HG03064 (cell line): ENCODE measurements around the gene TRDN.
"Not testable (repeated sequence)": the region's sequence is repeated elsewhere in the genome, so short reads cannot be mapped to it uniquely, and the experiment has no call there.

Source experiments
- ATAC-seq: cut with Tn5 transposase; IDR thresholded peaks from one replicate; pipeline ENCODE4 v1.9.1; 2021; ENCODE audit warnings: low read depth; ENCODE audit not compliant: unreplicated experiment

The TRDN gene

DNA sequence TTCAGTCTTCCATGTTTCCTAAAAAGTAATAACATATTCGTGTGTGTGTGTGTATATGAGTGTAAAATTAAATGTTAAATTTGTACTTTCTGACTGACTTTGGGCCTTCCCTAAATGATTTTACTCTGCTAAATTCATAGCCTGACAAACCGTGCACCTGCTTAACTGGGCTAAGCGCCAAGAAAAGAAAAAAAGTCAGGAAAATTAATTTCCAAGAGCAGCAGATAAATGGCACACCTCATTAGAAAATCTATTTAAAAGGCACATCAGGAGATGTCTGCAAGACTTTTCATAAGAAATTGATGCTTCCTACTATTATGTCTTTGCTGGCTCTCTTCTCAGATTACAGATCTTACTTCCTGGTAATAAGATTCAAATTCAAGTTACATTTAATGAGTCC, 72.4 kb downstream of the TRDN start:
- no peak for ATAC-seq

DNA sequence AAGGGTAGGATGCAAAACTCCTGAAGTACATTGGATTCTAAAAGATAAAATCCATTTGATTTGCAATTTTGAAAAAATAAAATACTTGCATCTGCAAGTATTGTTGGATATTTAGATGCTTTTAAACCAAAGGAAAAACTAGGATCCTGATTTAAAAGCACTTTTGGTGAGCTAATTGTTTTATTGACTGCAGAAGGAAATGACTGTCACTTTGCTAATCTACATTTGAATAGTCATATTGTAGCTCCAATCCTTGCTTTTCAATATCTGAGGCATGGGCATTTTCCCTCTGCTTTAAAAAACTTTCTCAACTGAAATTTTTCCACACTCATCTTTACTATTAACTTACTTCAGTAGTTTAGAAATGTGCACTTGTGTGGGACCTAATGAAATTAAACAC, 74.1 kb downstream of the TRDN start:
- no peak for ATAC-seq

DNA sequence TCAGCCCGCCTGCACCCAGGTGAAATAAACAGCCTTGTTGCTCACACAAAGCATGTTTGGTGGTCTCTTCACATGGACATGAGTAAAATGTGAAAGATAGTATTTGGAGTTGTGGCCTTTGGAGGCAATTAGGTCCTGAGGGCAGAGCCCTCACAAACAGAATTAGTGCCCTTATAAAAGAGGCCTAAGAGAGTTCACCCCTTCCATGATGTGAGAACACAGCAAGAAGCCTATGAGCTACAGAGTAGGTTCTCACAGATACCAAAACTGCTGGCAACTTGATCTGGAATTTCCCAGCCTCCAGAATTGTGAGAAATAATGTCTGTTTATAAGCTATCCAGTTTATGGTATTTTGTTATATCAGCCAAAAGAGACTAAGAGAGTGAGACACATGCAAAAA, 74.5 kb downstream of the TRDN start:
- no peak for ATAC-seq

DNA sequence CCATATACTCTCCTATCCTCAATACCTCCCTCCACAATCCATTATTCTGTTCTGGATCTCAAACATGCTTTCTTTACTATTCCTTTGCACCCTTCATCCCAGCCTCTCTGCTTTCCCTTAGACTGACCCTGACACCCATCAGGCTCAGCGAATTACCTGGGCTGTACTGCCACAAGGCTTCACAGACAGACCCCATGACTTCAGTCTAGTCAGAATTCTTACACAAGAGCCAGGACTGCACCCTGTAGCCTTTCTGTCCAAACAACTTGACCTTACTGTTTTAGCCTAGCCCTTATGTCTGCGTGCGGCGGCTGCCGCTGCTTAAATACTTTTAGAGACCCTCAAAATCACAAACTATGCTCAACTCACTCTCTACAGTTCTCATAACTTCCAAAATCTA, 76.9 kb downstream of the TRDN start:
- ATAC-seq = not testable (repeated sequence)

DNA sequence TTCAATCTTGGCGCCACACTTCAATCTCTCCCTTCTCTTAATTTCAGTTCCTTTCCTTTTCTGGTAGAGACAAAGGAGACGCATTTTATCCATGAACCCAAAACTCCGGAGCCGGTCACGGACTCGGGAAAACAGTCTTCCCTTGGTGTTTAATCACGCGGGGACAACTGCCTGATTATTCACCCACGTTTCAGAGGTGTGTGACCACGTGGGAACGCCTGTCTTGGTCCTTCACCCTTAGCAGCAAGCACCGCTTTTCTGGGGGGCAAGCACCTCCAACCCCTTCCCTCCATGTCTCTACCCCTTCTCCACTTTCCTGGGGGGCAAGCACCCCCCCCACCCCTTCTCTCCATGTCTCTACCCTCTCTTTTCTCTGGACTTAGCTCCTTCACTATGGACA, 79.3 kb downstream of the TRDN start:
- ATAC-seq = not testable (repeated sequence)

DNA sequence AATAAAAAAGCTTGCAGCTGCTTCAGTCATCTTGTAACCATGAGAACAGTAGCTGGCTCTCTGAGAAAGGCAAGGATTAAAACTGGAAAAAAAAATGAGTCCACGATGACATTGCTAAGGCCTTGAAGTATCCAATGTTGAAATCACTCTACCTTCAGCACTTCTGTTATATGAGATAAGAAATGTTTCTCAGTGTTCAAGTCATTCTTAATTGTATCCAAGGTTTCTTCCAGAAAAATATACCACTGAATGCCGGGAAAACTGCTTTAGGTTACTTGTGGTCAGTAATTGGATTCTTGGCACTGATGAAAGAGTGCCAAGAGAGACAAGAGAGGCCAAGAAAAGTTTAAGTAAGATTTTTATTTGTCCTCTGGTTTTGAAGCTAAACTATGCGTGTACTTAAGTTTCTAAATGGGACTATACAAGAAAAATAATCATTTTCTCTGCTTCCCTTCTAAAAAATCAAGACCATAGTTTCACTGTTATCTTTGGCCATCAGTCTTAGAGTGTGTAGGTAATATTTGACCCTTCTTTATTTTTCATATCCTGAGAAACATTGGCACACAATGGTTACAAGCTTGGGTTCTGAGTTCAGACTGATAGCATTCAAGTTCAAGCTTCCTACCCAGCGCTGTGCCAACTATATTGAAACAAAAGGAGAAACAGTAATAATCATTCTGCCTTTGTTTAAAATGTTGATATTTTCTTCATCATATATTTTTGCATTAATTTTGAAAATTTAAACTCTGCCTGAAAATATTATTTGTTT, 84.6 kb downstream of the TRDN start:
- ATAC-seq = no peak

DNA sequence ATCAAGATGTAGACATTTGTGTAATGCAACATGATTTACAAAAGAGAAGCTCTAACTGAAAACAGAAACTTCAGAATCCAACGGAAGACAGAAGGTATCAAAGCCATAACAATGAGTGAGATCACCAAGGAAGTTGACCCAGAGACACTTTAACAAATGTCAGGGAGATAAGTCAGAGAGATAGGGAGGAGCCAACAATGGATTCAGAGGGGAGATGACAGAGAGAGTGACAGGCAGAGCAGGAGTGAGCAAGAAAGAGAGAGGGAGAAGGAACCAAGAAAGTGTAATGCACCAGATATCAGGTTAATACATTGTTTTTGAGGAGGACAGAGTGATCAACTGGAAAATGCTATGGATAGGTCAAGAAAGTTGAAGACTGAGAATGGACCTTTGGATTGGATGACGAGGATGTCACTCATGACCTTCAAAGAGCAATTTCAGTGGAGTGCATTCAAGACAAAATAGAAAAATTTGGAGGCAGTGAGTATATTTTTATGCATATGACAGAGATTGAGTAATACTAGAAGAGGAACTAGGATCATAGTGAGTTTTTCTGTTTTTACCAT, 86.6 kb downstream of the TRDN start:
- ATAC-seq = no peak

DNA sequence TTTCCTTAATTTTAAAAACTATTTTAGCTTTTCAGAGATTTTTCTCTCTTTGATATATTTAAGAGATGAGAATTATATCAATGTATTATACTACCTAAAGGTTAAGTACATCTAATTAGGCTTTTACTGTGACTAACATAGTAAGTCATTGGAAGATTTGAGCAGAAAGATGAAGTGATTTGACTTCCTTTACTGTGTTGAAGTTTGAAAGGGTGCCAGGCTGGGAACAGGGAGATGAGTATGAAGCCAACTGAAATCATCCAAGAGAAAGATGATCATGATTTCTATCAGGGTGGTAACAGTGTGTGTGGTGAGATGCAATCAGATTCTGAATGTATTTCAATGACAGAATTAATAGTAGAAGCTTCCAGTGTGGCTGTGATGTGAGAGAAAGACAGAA, 87.3 kb downstream of the TRDN start:
- ATAC-seq = no peak

DNA sequence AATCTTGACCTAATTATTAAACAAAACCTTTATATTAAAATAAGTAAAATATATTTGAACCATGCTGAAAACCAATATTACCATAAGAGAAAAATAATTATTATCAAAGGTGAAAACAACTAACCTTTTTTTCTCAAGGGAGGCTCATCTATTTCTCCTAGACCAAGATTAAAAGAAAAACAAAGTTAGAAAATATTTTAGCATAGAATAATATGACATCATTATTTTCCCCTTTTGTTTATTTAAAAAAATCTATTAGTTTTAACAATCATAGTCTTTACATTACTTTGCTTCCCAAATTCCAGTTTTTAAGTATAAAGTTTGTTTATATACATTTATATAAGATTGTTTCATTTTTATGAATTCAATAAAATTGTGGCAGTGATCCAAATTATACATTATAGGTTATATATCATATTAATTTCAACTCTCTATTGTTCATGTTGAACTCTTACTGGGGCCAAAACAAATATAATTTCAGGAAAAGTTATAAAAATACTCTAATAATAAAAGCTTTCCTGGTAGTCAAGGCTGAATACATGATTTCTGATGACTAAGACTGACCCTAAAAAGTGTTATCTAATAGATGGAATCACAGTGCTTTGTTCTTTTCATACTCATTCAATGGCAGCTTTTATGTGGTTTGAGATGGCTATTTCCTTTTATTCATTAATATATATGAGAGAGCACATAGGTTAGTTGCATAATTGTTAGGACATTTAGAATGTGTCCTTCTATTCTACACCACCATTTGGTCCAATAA, 89.4 kb downstream of the TRDN start:
- no peak for ATAC-seq

DNA sequence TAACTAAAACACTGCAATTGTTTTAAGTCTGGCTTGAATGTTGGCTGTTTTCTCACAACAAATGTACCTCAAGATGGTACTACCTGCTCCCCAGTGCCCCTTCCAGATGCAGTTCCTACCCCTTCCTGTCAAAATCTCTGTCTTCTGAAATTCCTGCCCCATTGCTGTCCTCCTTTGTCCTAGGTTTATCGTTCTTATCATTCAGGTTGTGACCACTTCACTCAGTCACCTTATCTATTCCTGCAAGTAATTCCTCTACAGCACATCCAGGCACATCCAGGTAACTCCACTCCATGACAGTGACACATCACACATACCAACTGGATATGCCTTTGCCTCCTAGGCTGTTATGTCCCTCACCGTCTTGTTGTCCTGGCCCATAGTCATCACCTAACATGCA, 90.2 kb downstream of the TRDN start:
- no peak for ATAC-seq

DNA sequence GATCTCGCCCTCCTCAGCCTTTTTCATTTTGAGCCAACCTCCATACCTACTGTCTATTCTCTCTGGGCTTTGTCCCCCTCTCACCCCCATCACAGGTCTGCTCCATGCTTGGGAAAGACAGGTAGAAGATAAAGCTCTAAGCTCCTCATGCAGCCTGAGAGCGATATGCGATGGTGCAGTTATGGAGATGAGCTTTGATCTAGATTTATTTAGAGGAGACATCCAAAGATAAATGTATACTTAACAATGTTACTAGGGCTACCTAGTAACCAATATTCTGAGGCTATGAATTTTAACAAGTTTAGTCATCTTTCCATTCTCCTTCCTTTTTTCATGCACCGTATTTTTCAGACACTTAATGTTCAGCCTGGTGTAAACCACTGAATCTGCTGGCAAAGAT, 95.3 kb downstream of the TRDN start:
- ATAC-seq = no peak

DNA sequence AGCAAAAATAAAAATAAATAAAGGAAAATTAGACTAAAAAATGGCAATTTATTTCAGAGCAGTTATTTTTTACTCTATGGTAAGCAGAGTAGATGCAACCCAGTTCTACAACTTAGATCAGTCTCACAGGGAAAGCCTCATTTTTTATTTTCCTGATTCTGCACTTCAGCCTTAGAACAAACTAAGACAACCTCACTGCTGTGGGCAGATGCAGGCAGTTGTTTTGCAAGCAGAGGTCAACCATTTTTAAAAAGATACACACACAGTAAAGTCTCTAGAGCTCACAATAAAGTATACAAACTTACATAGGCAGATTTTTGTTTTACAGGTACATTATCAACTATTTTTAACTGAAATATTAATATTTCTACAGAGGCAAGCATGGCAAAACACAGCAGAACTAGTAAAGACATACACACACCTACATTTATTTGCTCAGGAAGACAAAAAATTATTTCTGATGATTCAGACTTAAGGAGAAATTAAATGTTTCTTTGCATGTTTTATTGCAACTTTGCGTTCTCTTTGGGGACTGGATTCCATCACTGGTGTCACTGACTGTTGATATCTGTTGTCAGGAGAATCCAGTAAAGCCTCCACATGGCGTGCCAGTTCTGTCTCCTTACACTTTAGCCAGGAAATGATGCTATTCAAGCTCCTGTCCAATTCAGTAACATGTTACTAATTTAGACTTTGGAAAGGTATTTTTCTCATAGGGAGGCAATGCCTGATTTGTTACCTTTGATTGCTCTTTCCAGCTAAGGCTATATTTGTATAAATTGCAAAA, 102.7 kb downstream of the TRDN start:
- ATAC-seq = no peak

DNA sequence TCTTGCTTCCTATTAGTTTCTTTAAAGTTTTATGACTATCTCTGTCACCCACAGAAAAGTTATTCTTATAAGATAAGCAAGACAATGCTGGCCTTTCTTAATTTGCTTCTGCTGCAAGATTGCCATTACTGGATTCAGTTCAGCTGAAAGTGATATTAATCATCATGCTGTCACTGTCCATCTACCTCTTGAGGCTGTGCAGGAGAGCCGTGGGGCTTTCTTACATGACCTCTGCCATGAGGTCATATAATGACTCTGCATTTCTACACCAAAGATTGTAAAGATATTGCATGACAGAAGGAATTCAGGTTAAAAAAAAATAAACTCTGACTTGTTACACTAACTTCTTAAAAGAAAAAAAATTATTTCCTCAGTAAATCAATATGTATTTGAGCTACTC, 106.9 kb downstream of the TRDN start:
- no peak for ATAC-seq

DNA sequence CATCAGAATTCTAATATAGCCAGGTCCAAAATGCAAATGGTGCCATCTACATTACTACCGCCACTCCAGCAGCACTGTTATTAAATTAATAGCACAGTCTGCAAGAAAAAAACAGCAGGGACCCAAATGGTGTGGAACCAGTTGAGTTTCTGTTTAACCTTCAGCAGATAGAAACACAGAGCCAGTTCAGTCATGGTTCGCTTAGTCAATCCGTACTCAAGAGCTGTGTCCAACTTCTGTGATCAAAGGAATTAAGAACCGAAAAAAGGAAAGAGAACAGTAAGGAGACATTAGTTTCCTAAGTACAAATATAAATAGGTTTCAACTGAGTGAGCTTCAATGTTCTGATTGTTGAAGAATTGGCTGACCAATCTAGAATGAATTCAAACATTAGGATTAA, 107.7 kb downstream of the TRDN start:
- ATAC-seq = no peak

DNA sequence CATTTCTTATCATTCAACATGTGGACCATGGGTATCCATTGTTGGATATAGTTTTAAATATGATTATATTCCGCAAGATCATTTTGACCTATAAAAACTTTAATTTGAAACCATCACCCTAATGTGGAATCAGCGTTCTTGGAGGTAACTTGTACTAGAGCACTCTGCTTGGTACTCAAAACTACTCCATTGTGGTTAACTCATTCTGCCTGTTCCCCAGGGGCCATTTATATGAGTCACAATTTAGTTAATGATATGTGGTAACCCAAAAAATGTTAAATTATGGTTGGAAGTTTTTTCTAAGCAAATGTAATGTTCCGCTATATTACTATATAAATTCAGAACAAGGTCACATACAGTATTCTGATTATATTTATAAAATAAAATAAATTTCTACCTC, 109.3 kb downstream of the TRDN start:
- no peak for ATAC-seq

DNA sequence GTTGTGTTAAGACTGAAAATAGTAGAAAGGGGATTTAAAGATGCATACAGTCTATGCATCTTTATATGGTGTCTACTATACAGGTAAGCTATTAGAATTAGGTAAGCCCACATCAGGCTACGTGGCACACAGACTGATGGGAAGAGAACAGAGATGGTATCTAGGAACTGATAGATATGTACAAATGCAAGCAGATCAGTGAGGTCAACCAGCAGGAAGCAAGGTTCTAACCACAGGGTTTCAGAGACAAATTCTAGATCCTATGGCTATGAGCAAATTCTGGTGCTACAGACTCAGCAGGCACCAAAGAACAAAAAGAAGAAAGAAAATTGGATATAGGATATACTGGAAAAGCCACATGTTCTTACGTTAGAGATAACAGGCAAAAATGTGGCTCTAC, 110.6 kb downstream of the TRDN start:
- no peak for ATAC-seq

DNA sequence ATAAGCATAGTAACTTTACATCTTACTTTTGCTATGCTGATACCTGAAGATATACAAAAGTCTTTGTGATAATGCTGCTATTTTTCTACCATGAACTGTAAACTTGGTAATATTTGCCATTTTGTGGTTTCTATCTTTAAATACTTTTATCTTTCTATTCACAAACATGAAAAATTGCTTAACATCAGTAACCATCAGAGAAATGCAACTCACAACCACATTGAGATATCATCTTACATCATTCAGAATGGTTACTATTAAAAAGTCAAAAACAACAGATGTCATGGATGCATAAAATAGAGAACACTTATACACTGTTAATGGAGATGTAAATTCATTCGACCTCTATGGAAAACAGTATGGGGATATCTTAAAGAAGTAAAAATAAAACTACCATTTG, 112.0 kb downstream of the TRDN start:
- ATAC-seq = no peak

DNA sequence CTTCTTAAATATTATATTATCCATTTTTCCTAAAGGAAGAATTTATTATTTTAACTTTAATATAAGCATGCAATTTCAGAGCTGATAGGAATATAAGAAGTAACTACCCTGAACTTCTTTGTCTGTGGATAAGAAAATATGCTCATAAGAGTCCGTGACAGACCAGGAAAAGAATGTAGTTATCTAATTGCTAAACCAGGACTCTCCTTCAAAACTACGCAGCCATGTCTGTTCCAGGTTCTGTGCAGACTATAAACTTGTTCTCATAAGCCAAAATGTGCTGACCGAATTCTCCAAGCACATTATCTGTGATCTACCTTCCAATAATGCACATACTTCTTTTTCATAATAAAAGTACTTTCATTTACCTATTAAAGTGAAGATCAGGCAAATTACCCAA, 116.5 kb downstream of the TRDN start:
- no peak for ATAC-seq

DNA sequence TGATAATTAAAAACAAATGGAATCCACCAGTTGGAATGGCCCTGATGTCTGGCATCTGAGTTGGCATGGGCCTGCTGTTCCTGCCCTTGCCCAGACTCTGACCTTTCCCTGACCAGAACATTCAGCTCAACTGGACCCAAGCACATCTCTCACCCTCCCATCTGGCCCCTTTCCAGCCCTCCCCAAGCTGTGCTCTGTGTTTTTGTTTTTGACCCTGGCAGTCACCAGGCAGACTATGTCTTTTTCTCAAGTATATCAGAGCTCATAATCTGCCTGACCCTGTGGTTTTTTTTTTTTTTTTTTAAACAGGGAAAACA, 117.6 kb downstream of the TRDN start:
- no peak for ATAC-seq

DNA sequence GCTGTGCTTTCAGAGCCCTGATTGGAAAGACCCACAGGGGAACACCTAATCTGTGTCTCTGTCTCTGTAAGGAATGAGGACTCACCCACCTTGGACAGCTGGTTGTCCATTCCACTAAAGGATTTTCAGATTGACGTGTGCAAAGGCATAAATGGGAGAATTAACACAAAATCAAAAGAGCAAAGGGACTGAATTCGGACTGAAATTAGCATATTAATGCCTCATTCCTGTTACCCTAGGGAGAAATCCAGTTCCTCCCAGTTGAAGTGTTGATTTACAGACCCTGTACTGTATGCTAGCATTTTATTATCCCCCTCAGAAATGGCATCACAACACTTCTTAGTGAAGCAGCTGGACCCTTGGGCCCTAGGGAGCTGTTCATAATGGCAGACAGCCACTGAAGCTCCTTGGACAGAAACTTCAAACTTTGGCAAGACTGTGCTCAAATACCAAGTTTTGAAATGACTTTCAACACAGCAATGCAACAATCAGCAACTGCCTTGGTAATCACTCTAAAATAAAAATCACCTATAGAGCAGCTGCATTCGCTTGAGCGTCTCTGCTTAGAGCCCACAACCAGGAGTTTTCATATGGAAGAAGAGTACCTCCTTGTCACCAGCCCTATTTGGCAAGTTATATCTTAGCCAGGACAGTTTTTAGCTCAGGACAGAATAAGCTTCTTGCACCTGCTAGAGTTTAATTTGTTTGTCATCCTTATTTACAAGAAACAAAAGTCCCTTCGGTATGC, 118.1 kb downstream of the TRDN start:
- ATAC-seq = no peak

DNA sequence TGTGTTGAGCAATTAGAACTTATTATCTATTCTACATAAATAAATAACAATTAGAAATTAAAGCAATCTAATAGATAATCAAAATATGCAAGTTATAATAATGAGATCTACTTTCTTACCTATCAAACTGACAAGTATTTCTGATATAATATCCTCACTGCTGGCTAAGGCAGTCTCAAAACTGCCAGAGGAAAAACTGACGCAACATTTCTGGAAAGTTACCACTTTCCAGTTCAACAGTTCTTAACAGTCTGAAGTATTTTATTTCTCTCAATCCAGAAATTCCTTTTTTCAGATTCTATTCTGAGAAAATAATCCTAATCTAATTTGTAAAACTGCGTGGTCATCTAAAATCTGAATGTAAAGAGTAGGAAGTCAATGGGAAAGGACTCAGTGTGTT, 121.0 kb downstream of the TRDN start:
- ATAC-seq = no peak
